Naive thymus-derived CD4-positive, alpha-beta T cell (primary cell): ENCODE results near the gene TLE2. TPM values are rescaled to one million over a fixed set of nuclear protein-coding genes. Genes with fewer than 3 reads are reported as not detected.

Source experiments
- ATAC-seq: fragments of 150-1000 bp; cut with Tn5 transposase; 2 replicates; pipeline ENCODE4 v1.10.0; 2021; ENCODE audit warnings: mild to moderate bottlenecking, moderate library complexity
- CTCF ChIA-PET: fragments of 350-600 bp; sonication (Branson Sonifier 250); formaldehyde crosslinking; loops from one replicate; lab custom pipeline; 2021; ENCODE audit warnings: antibody characterized with exemption; lab: Charles Lee
- POLR2A ChIA-PET: fragments of 350-600 bp; sonication (Branson Sonifier 250); formaldehyde crosslinking; loops from one replicate; lab custom pipeline; 2021; ENCODE audit warnings: antibody characterized with exemption, inconsistent platforms; lab: Charles Lee
- DNase-seq, 9 donors: peaks; one replicate each; pipeline versions ENCODE4 v3.0.0 to v3.0.0-alpha.2; 2020 to 2022; ENCODE audit warnings: mixed read lengths in 1 of 9
- H3K27ac ChIP-seq: one replicate; pipeline ENCODE4 v1.7.0; 2013; ENCODE audit warnings: mild to moderate bottlenecking, low read depth, low read length, moderate library complexity
- H3K27me3 ChIP-seq, 2 donors: one replicate each; pipeline ENCODE4 v1.7.0; 2013; ENCODE audit warnings: low read length in 2 of 2, mild to moderate bottlenecking in 2 of 2, moderate library complexity in 2 of 2; ENCODE audit not compliant: control insufficient read depth in 2 of 2, insufficient read depth in 2 of 2
- H3K36me3 ChIP-seq, 3 experiments: 1 replicate in 2 of 3; 2 replicates in 1 of 3; pipeline ENCODE4 v1.7.0; 2013; ENCODE audit warnings: low read length in 3 of 3, mild to moderate bottlenecking in 3 of 3, moderate library complexity in 1 of 3; ENCODE audit not compliant: insufficient read depth in 3 of 3, control insufficient read depth in 2 of 3
- H3K4me1 ChIP-seq, 2 donors: one replicate each; pipeline ENCODE4 v1.7.0; 2013; ENCODE audit warnings: low read length in 2 of 2, mild to moderate bottlenecking in 2 of 2, moderate library complexity in 1 of 2; ENCODE audit not compliant: control insufficient read depth in 2 of 2, insufficient read depth in 2 of 2
- H3K4me3 ChIP-seq: 2 replicates; pipeline ENCODE4 v1.7.0; 2013; ENCODE audit warnings: mild to moderate bottlenecking, low read length
- H3K9me3 ChIP-seq, 3 experiments: 1 replicate in 2 of 3; 2 replicates in 1 of 3; pipeline ENCODE4 v1.7.0; 2013; ENCODE audit warnings: low read length in 3 of 3; ENCODE audit not compliant: control insufficient read depth in 2 of 3
- H3K27ac Mint-ChIP-seq, 9 donors: one replicate each; pipeline ENCODE4 v1.8.0; 2020 to 2022; ENCODE audit warnings: mixed read lengths in 9 of 9, mild to moderate bottlenecking in 8 of 9, moderate library complexity in 5 of 9, inconsistent platforms in 2 of 9
- H3K27me3 Mint-ChIP-seq, 5 donors: one replicate each; pipeline ENCODE4 v1.8.0; 2021 to 2022; ENCODE audit warnings: mixed read lengths in 5 of 5, mild to moderate bottlenecking in 1 of 5
- H3K36me3 Mint-ChIP-seq, 5 donors: one replicate each; pipeline ENCODE4 v1.8.0; 2020 to 2022; ENCODE audit warnings: mixed read lengths in 5 of 5, mild to moderate bottlenecking in 3 of 5, inconsistent platforms in 1 of 5
- H3K4me1 Mint-ChIP-seq, 7 donors: one replicate each; pipeline ENCODE4 v1.8.0; 2020 to 2022; ENCODE audit warnings: mixed read lengths in 7 of 7, mild to moderate bottlenecking in 3 of 7, inconsistent platforms in 1 of 7
- H3K4me3 Mint-ChIP-seq, 10 donors: one replicate each; pipeline ENCODE4 v1.8.0; 2020 to 2022; ENCODE audit warnings: mild to moderate bottlenecking in 10 of 10, mixed read lengths in 10 of 10, moderate library complexity in 6 of 10, inconsistent platforms in 2 of 10
- H3K9me3 Mint-ChIP-seq, 11 donors: one replicate each; pipeline ENCODE4 v1.8.0; 2020 to 2022; ENCODE audit warnings: mixed read lengths in 11 of 11, mild to moderate bottlenecking in 4 of 11, inconsistent platforms in 1 of 11, moderate library complexity in 1 of 11
- intact Hi-C, 2 donors: fragments of 100-400 bp; cut with micrococcal nuclease; formaldehyde crosslinking; loops; one replicate each; pipeline ENCODE4 v1.15.1; 2023
- polyA plus RNA-seq, 2 donors: library from polyadenylated mRNA; unstranded; fragments of 300-500 nt; fragmentation: Illumina TruSeq; gene quantifications; one replicate each; pipeline ENCODE4 v1.2.3, GENCODE V29; 2021
- total RNA-seq, 6 experiments: library from RNA in 5 of 6; stranded (reverse) in 5 of 6; gene quantifications; 1 replicate in 5 of 6; 2 replicates in 1 of 6; pipeline ENCODE4 v1.2.3 and lab custom pipeline; 2021 to 2026

Gene TLE2
- total and polyA plus RNA-seq, 7 experiments from 2014 or later: 1.1 to 33.6 (median 14.3) TPM

DNA sequence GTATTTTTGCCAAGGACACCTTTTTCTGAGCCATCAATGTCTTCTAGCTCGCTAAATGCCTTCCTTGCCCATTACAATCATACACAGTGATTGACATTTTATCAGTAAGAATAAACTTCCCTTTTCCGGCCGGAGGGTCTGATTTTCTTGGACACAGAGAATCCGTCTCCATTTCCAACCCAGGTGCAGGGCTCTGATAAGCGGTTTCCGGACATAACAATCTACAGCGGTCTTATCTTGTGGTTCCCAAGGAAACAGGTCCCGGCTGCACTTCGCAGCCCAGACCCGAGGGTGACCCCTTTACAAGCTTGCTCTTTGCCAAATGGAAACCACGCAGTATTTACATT lies 79.2 kb downstream of the TLE2 start:
- ATAC-seq: no peak
- H3K4me3 Mint-ChIP-seq: peak overlapping the region; percentile 86 to 98 (median 96)

More for the DNA sequence above, 79.2 kb downstream of the TLE2 start:
- H3K9me3 ChIP-seq: no peaks in the 10 kb centered on the region
- peak overlapping the region; percentile 87 for H3K27ac ChIP-seq
- peak overlapping the region; percentile 93 for H3K4me3 ChIP-seq
- ChIA-PET CTCF (interaction anchor here (0.5 to 3.5 kb wide), 16 partner anchors 10 to 692 kb away, joined by 3 to 32 read pairs (median 4); no protein-coding TSS in a partner anchor), POLR2A (interaction anchor here (0.9 to 2.5 kb wide), 13 partner anchors 15 to 1094 kb away, joined by 3 to 16 read pairs (median 3); partner anchors contain the start of genes NCLN and TLE5)
- Mint-ChIP-seq H3K9me3 (peaks cover 0 to 3% (median 0%) of the 10 kb centered on the region in 11 donors), H3K4me1 (peaks cover 15 to 38% (median 32%) of the 10 kb centered on the region in 7 donors), H3K36me3 (peaks cover 0 to 6% (median 0%) of the 10 kb centered on the region in 5 donors), H3K27ac (peak overlapping the region; percentile 91 to 100 (median 97)), H3K27me3 (no peaks in the 10 kb centered on the region)
- no peak for DNase-seq
- H3K36me3 ChIP-seq: no peaks in the 10 kb centered on the region
- H3K27me3 ChIP-seq: no peaks in the 10 kb centered on the region
- intact Hi-C loops: loop anchor here (1.0 to 10.0 kb wide), 17 partner anchors 27 to 523 kb away; partner anchors contain the start of genes NCLN (in 2 of the 2), TLE6 (in 2 of the 2), ZNF57 (in 2 of the 2) and THOP1 (in 1 of the 2)
- H3K4me1 ChIP-seq: peaks cover 9 to 13% of the 10 kb centered on the region in 2 donors

Other genes with a start within 250 kb of the TLE2 start
- 10 to 100 TPM; 32.2 to 47.8 (median 37.9) TPM for gene SGTA, start 246.0 kb downstream of the TLE2 start, total RNA-seq
- gene SGTA, start 246.0 kb downstream of the TLE2 start, polyA plus RNA-seq: 10 to 100 TPM; 25.3 to 40.9 TPM
- gene THOP1, start 243.8 kb downstream of the TLE2 start, total RNA-seq: 10 to 100 TPM; 26.4 to 98.2 (median 29.7) TPM
- gene THOP1, start 243.8 kb downstream of the TLE2 start, polyA plus RNA-seq: 10 to 100 TPM; 27.6 to 38.4 TPM
- 1 to 10 TPM; 3.7 to 9.2 (median 5.8) TPM for gene ZNF554, start 209.4 kb downstream of the TLE2 start, total RNA-seq
- 1 to 10 TPM; 3.6 to 7.1 TPM for gene ZNF554, start 209.4 kb downstream of the TLE2 start, polyA plus RNA-seq
- gene ZNF555, start 187.8 kb downstream of the TLE2 start, total RNA-seq: 1 to 10 TPM; 1.2 to 10.0 (median 2.7) TPM
- 1 to 10 TPM; 2.4 to 7.1 TPM for gene ZNF555, start 187.8 kb downstream of the TLE2 start, polyA plus RNA-seq
- gene ZNF556, start 161.9 kb downstream of the TLE2 start, total RNA-seq: not detected
- not detected for gene ZNF556, start 161.9 kb downstream of the TLE2 start, polyA plus RNA-seq
- gene ZNF57, start 128.4 kb downstream of the TLE2 start, total RNA-seq: 1 to 10 TPM; 1.7 to 5.0 (median 2.2) TPM
- gene ZNF57, start 128.4 kb downstream of the TLE2 start, polyA plus RNA-seq: 1 to 10 TPM in 1 of 2 donors, under 1 TPM in 1; 0.97 to 4.3 TPM
- 1 to 10 TPM; 2.0 to 5.8 (median 4.3) TPM for gene ZNF77, start 84.3 kb downstream of the TLE2 start, total RNA-seq
- 1 to 10 TPM; 2.6 to 3.3 TPM for gene ZNF77, start 84.3 kb downstream of the TLE2 start, polyA plus RNA-seq
- gene TLE6, start 51.7 kb downstream of the TLE2 start, total RNA-seq: under 1 TPM in 2 of 5 experiments, not detected in 3; 0.60 to 0.64 TPM
- under 1 TPM in 1 of 2 donors, not detected in 1; 0.52 TPM for gene TLE6, start 51.7 kb downstream of the TLE2 start, polyA plus RNA-seq
- gene TLE5, start 33.2 kb upstream of the TLE2 start, total RNA-seq: 1,000 to 10,000 TPM in 2 of 5 experiments, 100 to 1,000 TPM in 3; 658 to 1,102 (median 755) TPM
- 100 to 1,000 TPM; 643 to 982 TPM for gene TLE5, start 33.2 kb upstream of the TLE2 start, polyA plus RNA-seq
- gene GNA11, start 65.1 kb upstream of the TLE2 start, total RNA-seq: 10 to 100 TPM in 1 of 5 experiments, 1 to 10 TPM in 4; 1.2 to 11.2 (median 7.2) TPM
- 1 to 10 TPM in 1 of 2 donors, under 1 TPM in 1; 0.92 to 1.3 TPM for gene GNA11, start 65.1 kb upstream of the TLE2 start, polyA plus RNA-seq
- 100 to 1,000 TPM in 1 of 5 experiments, 10 to 100 TPM in 1, 1 to 10 TPM in 1, under 1 TPM in 2; 0.73 to 131 (median 6.6) TPM for gene GNA15, start 106.8 kb upstream of the TLE2 start, total RNA-seq
- under 1 TPM in 1 of 2 donors, not detected in 1; 0.09 TPM for gene GNA15, start 106.8 kb upstream of the TLE2 start, polyA plus RNA-seq
- gene S1PR4, start 149.5 kb upstream of the TLE2 start, total RNA-seq: 100 to 1,000 TPM in 3 of 5 experiments, 10 to 100 TPM in 2; 61.0 to 238 (median 181) TPM
- 100 to 1,000 TPM; 332 to 589 TPM for gene S1PR4, start 149.5 kb upstream of the TLE2 start, polyA plus RNA-seq
- 10 to 100 TPM; 45.4 to 64.7 (median 53.7) TPM for gene NCLN, start 156.7 kb upstream of the TLE2 start, total RNA-seq
- 10 to 100 TPM; 19.9 to 48.1 TPM for gene NCLN, start 156.7 kb upstream of the TLE2 start, polyA plus RNA-seq
- under 1 TPM; 0.16 to 0.27 (median 0.17) TPM for gene CELF5, start 195.4 kb upstream of the TLE2 start, total RNA-seq
- not detected for gene CELF5, start 195.4 kb upstream of the TLE2 start, polyA plus RNA-seq